ENCODE measurements around the gene MGLL. TPM values are rescaled to one million over a fixed set of nuclear protein-coding genes. Genes with fewer than 3 reads are reported as not detected.

MGLL gene
- total RNA-seq (100 to 1,000 TPM in 1 of 2 donors, 10 to 100 TPM in 1; 67.0 to 182 TPM), polyA plus RNA-seq (10 to 100 TPM; 68.3 to 88.1 TPM)
- long read RNA-seq, donor 1, full-length matches to known transcripts = 8 of 8 reads
- long read RNA-seq, donor 1, partial matches to known transcripts = 0 of 8 reads
- long read RNA-seq, donor 1, other reads (novel, unspliced or antisense) = 0 of 8 reads
- long read RNA-seq, donor 2, full-length matches to known transcripts = 5 of 5 reads
- long read RNA-seq, donor 2, partial matches to known transcripts = 0 of 5 reads
- long read RNA-seq, donor 2, other reads (novel, unspliced or antisense) = 0 of 5 reads
- long read RNA-seq, donor 3, full-length matches to known transcripts = 6 of 6 reads
- long read RNA-seq, donor 3, partial matches to known transcripts = 0 of 6 reads
- long read RNA-seq, donor 3, other reads (novel, unspliced or antisense) = 0 of 6 reads
- long read RNA-seq, donor 4 = 0 reads
- long read RNA-seq, donor 5, full-length matches to known transcripts = 7 of 7 reads
- long read RNA-seq, donor 5, partial matches to known transcripts = 0 of 7 reads
- long read RNA-seq, donor 5, other reads (novel, unspliced or antisense) = 0 of 7 reads

DNA sequence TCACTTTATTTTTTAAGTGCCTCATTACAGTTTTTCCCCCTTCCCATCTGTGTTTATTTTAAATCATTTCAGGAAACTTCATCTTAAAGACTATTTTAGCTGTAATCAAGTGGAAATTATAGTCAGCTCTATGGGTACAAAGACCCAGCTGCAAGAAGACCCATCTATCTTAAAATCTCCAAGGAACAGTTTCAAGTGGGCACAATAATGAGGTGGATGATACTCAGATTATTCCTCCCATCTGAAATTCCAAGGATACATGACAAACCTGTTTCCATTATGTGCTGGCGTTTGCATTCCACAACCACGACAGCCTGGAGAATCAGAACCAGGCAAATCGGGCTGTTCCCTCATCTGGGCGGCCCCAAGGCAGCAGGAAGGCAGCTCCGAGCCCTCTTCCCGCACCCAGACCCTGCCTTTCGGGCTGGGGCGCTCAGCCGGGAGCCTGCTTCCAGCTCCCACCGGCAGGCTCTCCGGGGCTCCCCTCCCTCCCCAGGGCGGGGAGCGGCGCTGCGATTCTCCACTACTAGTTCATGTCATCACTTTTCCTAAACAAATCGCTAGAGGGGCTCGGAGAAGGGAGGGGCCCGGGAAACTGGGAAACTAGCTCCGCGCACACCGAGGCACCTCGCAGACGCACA is at the start of gene MGLL:
MGLL (minus strand) TSS at position 475 of the 641 bp plus-strand sequence; CDS start at position 278, 197 bp downstream.
- 0% methylated on average over 23 of the region's 23 CpGs for WGBS, 2 donors
- ATAC-seq (ENCODE audit: insufficient read depth, low FRiP score) = peak; percentile 5
- DNase-seq = peak; percentile 55 to 60 (median 59)
- peak within 1 kb of the TSS; percentile 71 for H3K4me3 ChIP-seq
- H3K27me3 ChIP-seq (ENCODE audit: control insufficient read depth in 3 of 3, insufficient read depth in 3 of 3, low read length in 2 of 3) = peaks cover 0 to 4% (median 0%) of the 10 kb centered on the region in 3 donors
- peak within 1 kb of the TSS in 1 of 2 donors; percentile 61 for H3K9ac ChIP-seq (ENCODE audit: insufficient read depth in 1 of 2, low read length in 2 of 2)
- H3K36me3 ChIP-seq (ENCODE audit: control insufficient read depth in 4 of 4, insufficient read depth in 4 of 4, low read length in 4 of 4) = peaks cover 0 to 2% (median 0%) of the 10 kb centered on the region in 4 donors
- H3K27ac ChIP-seq (ENCODE audit: low read depth in 1 of 2, low read length in 1 of 2) = peak within 1 kb of the TSS; percentile 85 to 96
- H3K4me1 ChIP-seq (ENCODE audit: control insufficient read depth in 5 of 5, insufficient read depth in 5 of 5, low read length in 5 of 5) = peaks cover 0 to 37% (median 21%) of the 10 kb centered on the region in 5 donors
- no peak for TF ChIP-seq CTCF (IDR thresholded peaks at IDR 0.05; ENCODE audit: control extremely low read depth, extremely low read depth)
- no peaks in the 10 kb centered on the region for H3K9me3 ChIP-seq (ENCODE audit: control insufficient read depth in 4 of 4, insufficient read depth in 3 of 4, low read length in 3 of 4)

- Histone ChIP-seq H3K36me3 (ENCODE audit: control insufficient read depth in 4 of 4, insufficient read depth in 4 of 4, low read length in 4 of 4) (no peaks in the 10 kb centered on the region), H3K9ac (ENCODE audit: insufficient read depth in 1 of 2, low read length in 2 of 2) (no peak overlapping the region), H3K4me3 (no peak overlapping the region), H3K9me3 (ENCODE audit: control insufficient read depth in 4 of 4, insufficient read depth in 3 of 4, low read length in 3 of 4) (no peaks in the 10 kb centered on the region), H3K27me3 (ENCODE audit: control insufficient read depth in 3 of 3, insufficient read depth in 3 of 3, low read length in 2 of 3) (peaks cover 0 to 5% (median 0%) of the 10 kb centered on the region in 3 donors), H3K27ac (ENCODE audit: low read depth in 1 of 2, low read length in 1 of 2) (no peak overlapping the region), H3K4me1 (ENCODE audit: control insufficient read depth in 5 of 5, insufficient read depth in 5 of 5, low read length in 5 of 5) (peaks cover 0 to 7% (median 0%) of the 10 kb centered on the region in 5 donors)
- ATAC-seq (ENCODE audit: insufficient read depth, low FRiP score) = no peak
- no peak for TF ChIP-seq CTCF (IDR thresholded peaks at IDR 0.05; ENCODE audit: control extremely low read depth, extremely low read depth)
- 81 to 87% methylated on average over 4 of the region's 4 CpGs for whole genome bisulfite sequencing, 2 donors
- DNase-seq = no peak
These were observed 47.8 kb upstream of the MGLL start for GRCh38 chr3:127870156-127870555.

GRCh38 chr3:127867986-127868385 is 45.7 kb upstream of the MGLL start:
- ATAC-seq (ENCODE audit: insufficient read depth, low FRiP score) (no peak), DNase-seq (no peak)
- TF ChIP-seq CTCF (IDR thresholded peaks at IDR 0.05; ENCODE audit: control extremely low read depth, extremely low read depth) = no peak
- no peaks in the 10 kb centered on the region for H3K9me3 ChIP-seq (ENCODE audit: control insufficient read depth in 4 of 4, insufficient read depth in 3 of 4, low read length in 3 of 4)
- H3K27me3 ChIP-seq (ENCODE audit: control insufficient read depth in 3 of 3, insufficient read depth in 3 of 3, low read length in 2 of 3) = peaks cover 0 to 5% (median 0%) of the 10 kb centered on the region in 3 donors
- no peak overlapping the region for H3K9ac ChIP-seq (ENCODE audit: insufficient read depth in 1 of 2, low read length in 2 of 2)
- no peak overlapping the region for H3K27ac ChIP-seq (ENCODE audit: low read depth in 1 of 2, low read length in 1 of 2)
- peaks cover 0 to 7% (median 0%) of the 10 kb centered on the region in 5 donors for H3K4me1 ChIP-seq (ENCODE audit: control insufficient read depth in 5 of 5, insufficient read depth in 5 of 5, low read length in 5 of 5)
- H3K4me3 ChIP-seq = no peak overlapping the region
- H3K36me3 ChIP-seq (ENCODE audit: control insufficient read depth in 4 of 4, insufficient read depth in 4 of 4, low read length in 4 of 4) = no peaks in the 10 kb centered on the region

Measured in lung (tissue), 16 donors.